HCT116 (cell line): ENCODE results near the gene CCDC158.
A peak's percentile ranks its signal among the peaks of the same experiment; 100 is the strongest.

Source experiments
- CBX3 ChIP-seq: IDR thresholded peaks from 2 replicates; pipeline ENCODE4 v1.6.1; 2012; ENCODE audit warnings: low read depth
- EGR1 ChIP-seq: IDR thresholded peaks from 2 replicates; pipeline ENCODE4 v1.6.1; 2012; ENCODE audit warnings: low read depth
- EZH2phosphoT487 ChIP-seq: fragments of 200-600 bp; IDR thresholded peaks from 2 replicates; pipeline ENCODE4 v1.6.1; 2018; ENCODE audit warnings: antibody characterized with exemption, borderline replicate concordance
- JUND ChIP-seq: IDR thresholded peaks from 2 replicates; pipeline ENCODE4 v1.6.1; 2012
- POLR2A ChIP-seq: IDR thresholded peaks from 2 replicates; pipeline ENCODE4 v1.7.0; 2011; ENCODE audit warnings: borderline replicate concordance; ENCODE audit not compliant: insufficient read depth, insufficient read length; ENCODE audit errors: extremely low read depth
- POLR2AphosphoS5 ChIP-seq: IDR thresholded peaks from 2 replicates; pipeline ENCODE4 v1.6.1; 2011; ENCODE audit warnings: mild to moderate bottlenecking, low read depth, low read length, moderate library complexity
- RAD21 ChIP-seq: IDR thresholded peaks from 2 replicates; pipeline ENCODE4 v1.6.1; 2012; ENCODE audit warnings: low read depth, mild to moderate bottlenecking
- TCF7L2 ChIP-seq: IDR thresholded peaks from 2 replicates; pipeline ENCODE4 v1.7.0; 2011; ENCODE audit warnings: borderline replicate concordance, inconsistent platforms; ENCODE audit not compliant: insufficient read depth, insufficient read length; ENCODE audit errors: extremely low read depth
- YY1 ChIP-seq: IDR thresholded peaks from 2 replicates; pipeline ENCODE4 v1.6.1; 2011; ENCODE audit warnings: low read length, low read depth, moderate library complexity, mild to moderate bottlenecking; ENCODE audit not compliant: insufficient replicate concordance; ENCODE audit errors: extremely low read depth
- TF ChIP-seq, protein P1 (sequence below), 3 experiments: fragments of 200-600 bp in 1 of 3; sonication (generic) in 1 of 3; IDR thresholded peaks in 2 of 3; conservative IDR thresholded peaks in 1 of 3; 2 replicates each; pipeline ENCODE4 v1.5.1; 2012 to 2017; ENCODE audit warnings: low read depth in 2 of 3, low read length in 2 of 3, antibody characterized with exemption in 1 of 3, borderline replicate concordance in 1 of 3, control low read depth in 1 of 3, mild to moderate bottlenecking in 1 of 3, mixed read lengths in 1 of 3, mixed run types in 1 of 3, moderate library complexity in 1 of 3; ENCODE audit not compliant: insufficient read depth in 1 of 3
- TF ChIP-seq, protein P2 (sequence below): IDR thresholded peaks from 2 replicates; pipeline ENCODE4 v1.6.1; 2012; ENCODE audit warnings: low read depth

DNA sequence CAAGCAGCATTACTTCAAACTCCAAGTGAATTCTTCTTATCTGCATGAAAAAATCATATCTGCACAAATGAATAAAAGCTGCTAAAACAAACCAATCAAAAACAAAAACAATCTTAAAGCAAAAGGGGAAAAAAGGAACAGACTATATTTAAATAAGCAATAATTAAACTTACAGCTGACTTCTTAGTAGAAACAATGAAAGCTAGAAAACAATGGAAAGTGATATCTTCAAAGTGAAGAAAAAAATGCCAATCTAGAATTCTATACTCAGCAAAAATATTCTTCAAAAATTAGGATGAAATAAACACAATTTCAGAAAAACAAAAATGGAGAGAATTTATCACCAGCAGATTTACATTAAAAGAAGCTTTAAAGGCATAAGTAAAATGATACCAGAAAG, 94.4 kb downstream of the CCDC158 start:
- TF ChIP-seq, protein P1, sequence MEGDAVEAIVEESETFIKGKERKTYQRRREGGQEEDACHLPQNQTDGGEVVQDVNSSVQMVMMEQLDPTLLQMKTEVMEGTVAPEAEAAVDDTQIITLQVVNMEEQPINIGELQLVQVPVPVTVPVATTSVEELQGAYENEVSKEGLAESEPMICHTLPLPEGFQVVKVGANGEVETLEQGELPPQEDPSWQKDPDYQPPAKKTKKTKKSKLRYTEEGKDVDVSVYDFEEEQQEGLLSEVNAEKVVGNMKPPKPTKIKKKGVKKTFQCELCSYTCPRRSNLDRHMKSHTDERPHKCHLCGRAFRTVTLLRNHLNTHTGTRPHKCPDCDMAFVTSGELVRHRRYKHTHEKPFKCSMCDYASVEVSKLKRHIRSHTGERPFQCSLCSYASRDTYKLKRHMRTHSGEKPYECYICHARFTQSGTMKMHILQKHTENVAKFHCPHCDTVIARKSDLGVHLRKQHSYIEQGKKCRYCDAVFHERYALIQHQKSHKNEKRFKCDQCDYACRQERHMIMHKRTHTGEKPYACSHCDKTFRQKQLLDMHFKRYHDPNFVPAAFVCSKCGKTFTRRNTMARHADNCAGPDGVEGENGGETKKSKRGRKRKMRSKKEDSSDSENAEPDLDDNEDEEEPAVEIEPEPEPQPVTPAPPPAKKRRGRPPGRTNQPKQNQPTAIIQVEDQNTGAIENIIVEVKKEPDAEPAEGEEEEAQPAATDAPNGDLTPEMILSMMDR (IDR thresholded peaks at IDR 0.05 in 2 of 3, conservative IDR thresholded peaks at IDR 0.05 in 1 of 3; ENCODE audit: borderline replicate concordance in 1 of 3, insufficient read depth in 1 of 3, low read depth in 2 of 3, low read length in 2 of 3): no peak
- TF ChIP-seq JUND: no peak
- TF ChIP-seq POLR2A: no peak
- TF ChIP-seq, protein P2, sequence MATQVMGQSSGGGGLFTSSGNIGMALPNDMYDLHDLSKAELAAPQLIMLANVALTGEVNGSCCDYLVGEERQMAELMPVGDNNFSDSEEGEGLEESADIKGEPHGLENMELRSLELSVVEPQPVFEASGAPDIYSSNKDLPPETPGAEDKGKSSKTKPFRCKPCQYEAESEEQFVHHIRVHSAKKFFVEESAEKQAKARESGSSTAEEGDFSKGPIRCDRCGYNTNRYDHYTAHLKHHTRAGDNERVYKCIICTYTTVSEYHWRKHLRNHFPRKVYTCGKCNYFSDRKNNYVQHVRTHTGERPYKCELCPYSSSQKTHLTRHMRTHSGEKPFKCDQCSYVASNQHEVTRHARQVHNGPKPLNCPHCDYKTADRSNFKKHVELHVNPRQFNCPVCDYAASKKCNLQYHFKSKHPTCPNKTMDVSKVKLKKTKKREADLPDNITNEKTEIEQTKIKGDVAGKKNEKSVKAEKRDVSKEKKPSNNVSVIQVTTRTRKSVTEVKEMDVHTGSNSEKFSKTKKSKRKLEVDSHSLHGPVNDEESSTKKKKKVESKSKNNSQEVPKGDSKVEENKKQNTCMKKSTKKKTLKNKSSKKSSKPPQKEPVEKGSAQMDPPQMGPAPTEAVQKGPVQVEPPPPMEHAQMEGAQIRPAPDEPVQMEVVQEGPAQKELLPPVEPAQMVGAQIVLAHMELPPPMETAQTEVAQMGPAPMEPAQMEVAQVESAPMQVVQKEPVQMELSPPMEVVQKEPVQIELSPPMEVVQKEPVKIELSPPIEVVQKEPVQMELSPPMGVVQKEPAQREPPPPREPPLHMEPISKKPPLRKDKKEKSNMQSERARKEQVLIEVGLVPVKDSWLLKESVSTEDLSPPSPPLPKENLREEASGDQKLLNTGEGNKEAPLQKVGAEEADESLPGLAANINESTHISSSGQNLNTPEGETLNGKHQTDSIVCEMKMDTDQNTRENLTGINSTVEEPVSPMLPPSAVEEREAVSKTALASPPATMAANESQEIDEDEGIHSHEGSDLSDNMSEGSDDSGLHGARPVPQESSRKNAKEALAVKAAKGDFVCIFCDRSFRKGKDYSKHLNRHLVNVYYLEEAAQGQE: no peak
- no peak for TF ChIP-seq YY1
- TF ChIP-seq TCF7L2: no peak
- no peak for TF ChIP-seq POLR2AphosphoS5
- TF ChIP-seq CBX3: peak; percentile 63; the same call in 1 of the 2 replicates
- no peak for TF ChIP-seq EZH2phosphoT487
- no peak for TF ChIP-seq RAD21
- TF ChIP-seq EGR1: no peak
